ENCODE data around the gene PRKD2.
A peak's percentile ranks its signal among the peaks of the same experiment; 100 is the strongest.
"Not testable (repeated sequence)": the region's sequence is repeated elsewhere in the genome, so short reads cannot be mapped to it uniquely, and the experiment has no call there.

PRKD2 gene

GRCh38 chr19:46723023-46723461 lies 6.1 kb upstream of the PRKD2 start:
- no peak for DNase-seq

- no peak for DNase-seq
These were observed 5.6 kb upstream of the PRKD2 start for GRCh38 chr19:46722421-46723022.

GRCh38 chr19:46722004-46722380 lies 5.1 kb upstream of the PRKD2 start:
- DNase-seq, result no peak

- no peak for DNase-seq
These were observed 4.5 kb upstream of the PRKD2 start for GRCh38 chr19:46721269-46722003.

GRCh38 chr19:46720503-46721239 lies 3.8 kb upstream of the PRKD2 start:
- DNase-seq, result no peak

- DNase-seq, result no peak
These were observed 3.0 kb upstream of the PRKD2 start for GRCh38 chr19:46719629-46720502.

GRCh38 chr19:46718934-46719622 lies 2.2 kb upstream of the PRKD2 start:
- no peak for DNase-seq

- DNase-seq, result peak; percentile 88
These were observed 1.4 kb upstream of the PRKD2 start for GRCh38 chr19:46718157-46718933.

GRCh38 chr19:46717716-46718143 lies 816 bp upstream of the PRKD2 start:
- peak; percentile 74 for DNase-seq

- DNase-seq, result no peak
These were observed 261 bp downstream of the PRKD2 start for GRCh38 chr19:46716672-46717033.

- peak; percentile 70 for DNase-seq
These were observed 791 bp downstream of the PRKD2 start for GRCh38 chr19:46715975-46716671.

GRCh38 chr19:46715620-46715974 lies 1.3 kb downstream of the PRKD2 start:
- no peak for DNase-seq

GRCh38 chr19:46714444-46715106 lies 2.3 kb downstream of the PRKD2 start:
- peak; percentile 89 for DNase-seq

GRCh38 chr19:46713781-46714443 lies 3.0 kb downstream of the PRKD2 start:
- peak; percentile 93 for DNase-seq

- DNase-seq, result not testable (repeated sequence)
These were observed 4.1 kb downstream of the PRKD2 start for GRCh38 chr19:46712768-46713338.

- no peak for DNase-seq
These were observed 6.2 kb downstream of the PRKD2 start for GRCh38 chr19:46710687-46711086.

- peak; percentile 95 for DNase-seq
These were observed 12.4 kb downstream of the PRKD2 start for GRCh38 chr19:46704379-46705076.

GRCh38 chr19:46700704-46701103 lies 16.2 kb downstream of the PRKD2 start:
- DNase-seq, result no peak
